CD4-positive, alpha-beta T cell treated with Interleukin-2 at 100 ng/mL for 4 hours (primary cell): ENCODE data around the gene RPL23.

ENCODE experiments used
- DNase-seq: peaks from one replicate; pipeline ENCODE4 v3.0.0-alpha.2; 2020; ENCODE audit warnings: low spot score

RPL23 gene

GRCh38 chr17:38883592-38884526 is 30.3 kb upstream of the RPL23 start:
- no peak for DNase-seq

DNA sequence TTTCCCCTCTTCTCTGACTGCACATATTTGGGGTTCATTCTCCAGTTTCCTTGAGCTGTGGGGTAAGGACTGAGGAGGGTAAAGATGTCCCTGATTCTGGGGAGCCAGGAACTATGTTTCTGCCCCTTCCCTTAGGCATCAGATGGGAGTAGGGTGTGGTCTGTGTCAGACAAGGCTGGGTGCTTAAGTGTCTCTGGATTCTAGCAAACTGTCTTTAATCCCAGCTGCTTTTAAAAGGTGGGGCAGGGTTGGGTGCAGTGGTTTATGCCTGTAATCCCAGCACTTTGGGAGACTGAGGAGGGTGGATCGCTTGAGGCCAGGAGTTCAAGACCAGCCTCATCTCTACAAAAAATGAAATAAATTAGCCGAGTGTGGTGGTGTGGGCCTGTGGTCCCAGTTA is 29.3 kb upstream of the RPL23 start:
- no peak for DNase-seq

GRCh38 chr17:38881600-38882191 is 28.2 kb upstream of the RPL23 start:
- DNase-seq = no peak

GRCh38 chr17:38879878-38880665 is 26.6 kb upstream of the RPL23 start:
- no peak for DNase-seq

- DNase-seq = no peak
Measured at GRCh38 chr17:38877130-38877851, 23.8 kb upstream of the RPL23 start.

- no peak for DNase-seq
Measured at GRCh38 chr17:38875477-38876075, 22.1 kb upstream of the RPL23 start.

DNA sequence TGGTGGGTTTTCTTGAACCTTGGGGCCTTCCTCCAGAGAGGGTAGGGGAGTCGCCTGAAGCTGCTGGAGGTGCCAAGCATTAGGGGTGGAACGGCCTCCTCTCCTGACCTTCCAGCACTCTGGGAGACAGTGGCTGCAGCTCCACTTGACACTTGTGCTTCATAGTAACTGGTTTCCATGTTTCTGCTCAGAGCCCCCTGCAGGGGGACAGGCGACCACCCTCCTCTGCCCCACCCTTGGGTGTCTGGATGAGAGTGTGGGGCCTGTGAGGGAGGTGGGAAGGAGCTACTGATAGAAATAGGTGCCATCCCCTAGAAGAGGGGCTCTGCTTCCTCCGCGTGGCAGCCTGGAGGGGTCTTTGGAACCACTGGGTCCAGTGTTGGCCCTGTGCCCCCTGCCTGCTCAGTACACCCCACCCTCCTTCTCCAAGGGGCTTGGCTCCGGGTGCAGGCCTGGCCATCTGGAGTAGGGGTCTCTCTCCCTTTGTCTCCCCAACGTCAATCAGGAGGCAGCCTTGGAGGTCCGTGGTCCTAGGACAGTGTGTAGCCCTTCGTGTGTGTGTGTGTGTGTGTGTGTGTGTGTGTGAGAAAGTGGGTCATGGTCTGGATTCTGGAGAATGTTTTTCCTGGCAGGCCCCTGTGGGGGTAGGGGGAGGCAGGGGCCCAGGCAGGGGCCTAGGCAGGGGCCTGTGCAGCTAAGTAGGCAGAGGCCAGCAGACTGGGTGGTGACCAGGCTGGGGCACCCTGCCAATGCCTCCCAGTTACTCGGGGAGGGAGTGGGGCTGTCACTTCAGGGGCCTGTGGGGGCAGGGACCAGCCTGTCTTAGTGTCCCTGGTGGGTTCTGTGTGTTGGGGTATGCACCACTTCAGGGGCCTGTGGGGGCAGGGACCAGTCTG is 21.2 kb upstream of the RPL23 start:
- DNase-seq = no peak

DNA sequence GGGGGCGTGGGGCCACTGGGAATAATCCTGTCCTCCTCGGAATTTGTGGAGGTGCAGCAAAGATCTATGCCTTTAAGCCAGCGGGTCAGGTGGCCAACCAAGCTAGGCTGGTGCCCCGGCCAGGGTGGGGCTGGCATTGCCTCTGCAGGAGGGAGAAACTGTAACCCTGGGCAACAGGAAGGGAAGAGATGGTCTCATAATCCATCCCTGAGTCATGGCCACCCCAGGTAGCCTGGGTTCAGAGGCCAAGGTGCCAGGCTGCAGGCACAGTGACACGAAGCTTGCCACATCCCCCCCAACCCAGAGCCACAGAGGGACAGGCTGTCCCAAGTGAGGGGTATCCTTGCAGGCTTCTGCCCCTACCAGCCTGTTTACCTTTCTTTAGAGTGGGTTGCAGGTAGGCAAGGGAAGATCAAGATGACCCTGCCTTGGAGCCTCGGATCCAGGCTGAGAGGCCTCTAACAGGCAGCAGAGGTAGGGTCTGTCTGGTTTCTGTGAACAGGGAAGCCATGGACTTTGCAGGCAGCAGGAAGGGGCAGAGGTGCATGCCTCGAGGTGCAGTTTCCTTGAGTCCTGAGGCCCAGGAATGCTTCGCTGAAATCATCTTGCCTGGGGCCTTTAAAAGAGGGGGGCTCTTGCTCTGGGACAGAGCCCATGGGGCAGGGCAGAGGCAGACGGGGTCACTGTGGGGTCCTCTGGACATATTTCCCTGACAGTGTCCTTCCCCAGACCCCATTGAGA is 20.3 kb upstream of the RPL23 start:
- DNase-seq = no peak

DNA sequence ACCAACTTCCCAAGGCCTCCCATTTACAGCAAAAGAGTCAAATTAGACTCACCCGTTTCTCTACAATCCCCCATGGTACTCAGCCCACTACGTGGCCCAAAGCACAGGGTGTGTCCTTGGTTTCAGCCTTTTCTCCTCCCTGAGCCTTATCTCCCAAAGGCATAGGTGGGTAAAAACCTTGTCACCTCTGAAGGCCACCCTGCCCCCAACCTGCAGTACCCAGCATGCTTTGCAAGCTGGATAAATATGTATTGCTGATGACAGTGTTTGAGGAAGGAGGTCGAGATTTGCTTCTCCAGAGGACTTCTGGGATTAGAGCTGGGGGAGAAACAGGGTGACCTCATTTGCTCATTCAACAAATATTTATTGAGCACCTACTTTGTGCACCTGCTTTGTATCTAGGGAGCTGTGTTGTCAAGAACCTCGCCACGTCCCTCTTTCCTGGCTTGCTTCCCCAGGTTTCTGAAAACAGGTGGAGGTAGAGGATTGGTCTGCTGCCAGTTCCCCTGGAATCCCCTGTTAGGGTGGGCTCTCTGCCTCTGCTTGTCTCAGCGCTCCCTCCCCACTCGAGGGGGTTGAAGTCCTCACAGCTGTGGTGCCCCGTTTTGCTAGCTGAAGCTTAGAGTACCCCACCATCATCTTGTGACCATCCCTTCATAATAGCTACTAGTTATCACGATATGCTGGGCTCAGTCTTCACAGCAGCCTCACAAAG is 19.3 kb upstream of the RPL23 start:
- DNase-seq = no peak

DNA sequence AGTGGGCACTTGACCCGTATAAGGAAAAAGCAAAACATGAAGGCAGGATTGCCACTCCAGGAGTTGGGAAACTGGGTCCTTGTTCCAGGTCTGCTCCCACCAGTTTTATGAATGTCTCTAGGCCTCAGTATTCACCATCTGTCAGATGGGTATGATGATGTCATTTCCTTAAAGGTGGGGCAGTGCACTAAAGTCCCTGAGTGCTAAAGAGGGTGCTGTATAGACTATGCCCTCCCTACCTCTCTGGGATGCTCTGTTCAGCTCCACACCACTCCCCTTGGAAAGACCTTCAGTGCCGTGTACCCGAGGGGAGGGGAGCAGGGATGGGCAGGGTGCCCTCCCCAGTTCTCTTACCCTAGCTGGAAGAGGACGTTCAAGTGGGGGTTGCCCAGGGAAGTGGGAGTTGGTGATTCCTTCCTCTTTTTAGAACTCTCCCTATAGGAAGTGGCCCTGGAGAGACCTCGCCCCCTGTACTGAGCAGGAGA is 18.5 kb upstream of the RPL23 start:
- no peak for DNase-seq

GRCh38 chr17:38871247-38872015 is 17.9 kb upstream of the RPL23 start:
- peak; percentile 74 for DNase-seq

- peak; percentile 66 for DNase-seq
Measured at GRCh38 chr17:38870259-38871165, 17.0 kb upstream of the RPL23 start.

DNA sequence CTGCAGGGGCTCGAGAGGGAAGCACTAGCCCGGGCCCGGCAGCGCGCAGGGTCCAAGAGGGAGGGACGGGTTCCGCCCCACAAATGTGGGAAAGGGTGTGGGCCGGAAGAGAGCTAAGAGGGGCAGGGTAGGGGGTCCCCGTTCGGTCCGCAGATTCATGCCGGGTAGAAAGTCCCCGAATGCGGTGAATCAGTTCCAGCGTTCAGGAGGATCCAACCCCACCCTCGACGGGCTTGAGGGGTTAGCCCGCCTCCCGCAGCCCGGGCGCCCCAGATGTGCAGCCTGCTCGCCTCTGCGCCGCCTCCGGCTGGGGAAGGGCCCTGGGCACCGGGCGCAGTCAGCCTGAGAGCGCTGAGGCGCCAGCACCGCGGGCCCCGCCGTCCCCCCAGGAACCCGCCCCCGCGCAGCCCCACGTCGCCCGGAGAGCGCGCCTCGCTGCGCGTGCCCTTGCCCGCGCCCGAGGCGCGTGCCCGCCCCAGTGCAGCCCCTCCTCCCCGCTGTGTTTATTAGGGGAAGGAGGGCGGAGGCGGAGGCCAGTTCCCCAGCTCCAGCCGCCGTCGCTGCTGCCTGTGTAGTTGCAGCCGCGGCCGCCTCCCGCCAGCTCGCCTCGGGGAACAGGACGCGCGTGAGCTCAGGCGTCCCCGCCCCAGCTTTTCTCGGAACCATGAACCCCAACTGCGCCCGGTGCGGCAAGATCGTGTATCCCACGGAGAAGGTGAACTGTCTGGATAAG is 16.2 kb upstream of the RPL23 start, which contains the start of gene LASP1:
Gene LASP1 (plus strand): TSS at position 533 of the 733 bp plus-strand sequence. CDS start 132 bp downstream, at position 665.
- peak; percentile 88 for DNase-seq

DNA sequence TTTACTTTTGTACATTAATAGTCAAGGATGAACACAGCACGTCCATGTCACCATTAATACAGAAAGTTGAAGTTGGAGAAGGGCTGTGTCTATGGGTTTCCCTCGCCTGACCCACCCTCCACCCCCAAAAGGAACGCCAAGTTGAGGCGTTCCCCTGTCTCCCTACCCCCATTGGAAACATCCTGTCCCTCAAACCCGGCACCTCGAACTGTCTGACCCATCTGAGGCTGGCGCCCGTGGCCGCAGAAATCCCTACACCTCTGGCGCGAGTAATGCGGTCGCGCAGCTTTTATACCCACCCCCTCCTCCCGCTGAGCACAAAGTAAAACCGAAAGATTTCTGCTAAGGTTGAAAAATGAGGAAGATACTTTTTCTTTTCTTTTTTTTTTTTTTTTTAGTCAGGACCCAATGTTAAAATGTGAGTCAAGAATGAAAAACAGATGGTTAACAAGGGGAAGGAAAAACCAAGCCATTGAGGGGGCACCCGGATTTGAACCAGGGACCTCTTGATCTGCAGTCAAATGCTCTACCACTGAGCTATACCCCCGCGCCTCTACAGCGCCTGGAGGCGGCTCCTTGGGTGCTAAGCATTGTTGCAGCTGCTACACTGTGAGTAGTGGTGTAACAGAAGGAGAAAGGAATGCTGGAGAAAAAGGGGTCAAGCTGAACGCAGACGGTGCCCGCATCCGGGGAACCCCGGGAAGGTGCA is 15.4 kb upstream of the RPL23 start:
- DNase-seq = peak; percentile 86

GRCh38 chr17:38867968-38868816 is 14.7 kb upstream of the RPL23 start:
- DNase-seq = no peak
